Astrocyte of the cerebellum (primary cell): Measurements from ENCODE around the gene GRIK1.

ENCODE experiments used
- DNase-seq: peaks from one replicate; pipeline ENCODE4 v3.0.0-alpha.2; 2011; ENCODE audit warnings: low read depth
- H3K4me3 ChIP-seq: 2 replicates; pipeline ENCODE4 v1.5.1; 2011; ENCODE audit warnings: mild to moderate bottlenecking, low read depth, low read length, moderate library complexity
- CTCF ChIP-seq: IDR thresholded peaks from 2 replicates; pipeline ENCODE4 v1.5.1; 2012; ENCODE audit warnings: low read length, low read depth, moderate library complexity, mild to moderate bottlenecking; ENCODE audit errors: missing control alignments
- in situ Hi-C: cut with HindIII; loops from 2 replicates; pipeline ENCODE4 v1.10.0; 2017; ENCODE audit warnings: low sequenced_read_pairs

The GRIK1 gene

DNA sequence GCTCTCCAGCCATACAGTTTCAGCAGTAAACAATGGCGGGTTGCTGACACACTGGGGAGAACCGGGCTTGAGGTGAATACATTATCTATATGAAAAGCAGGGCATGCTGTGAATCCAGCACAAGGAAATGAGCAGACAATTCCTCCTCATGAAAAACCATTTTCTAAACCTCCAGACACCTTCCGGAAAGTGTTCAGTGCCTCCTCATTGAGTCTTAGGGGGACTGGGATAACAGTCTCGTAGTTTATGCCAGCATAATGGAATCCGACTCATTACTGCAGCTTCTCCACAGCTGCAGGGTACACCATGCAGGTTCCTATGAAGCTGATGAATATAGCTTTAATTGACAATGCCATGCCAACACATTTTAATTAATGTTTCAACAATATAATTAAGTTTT, 356.9 kb downstream of the GRIK1 start:
- TF ChIP-seq CTCF: no peak
- in situ Hi-C loops: no loop called here
- no peak overlapping the region for H3K4me3 ChIP-seq
- no peak for DNase-seq

DNA sequence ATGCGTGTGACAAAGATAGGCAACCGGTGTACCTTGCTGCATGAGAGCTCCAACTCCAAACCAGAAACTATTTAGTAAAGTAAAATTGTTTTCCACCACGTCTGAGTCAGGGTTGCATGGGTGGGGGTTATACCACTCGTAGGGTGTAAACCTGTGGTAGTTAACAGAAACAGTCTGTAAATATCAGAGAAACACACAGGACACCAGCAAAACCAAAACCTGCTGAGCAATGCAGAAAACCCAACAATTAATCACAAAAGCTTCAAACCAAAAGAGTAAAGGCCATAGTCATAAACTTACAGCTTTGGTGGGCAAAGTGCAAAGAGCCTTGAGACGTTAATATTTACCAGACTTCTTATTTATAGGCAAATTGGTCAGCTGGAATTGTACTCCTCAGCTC, 358.4 kb downstream of the GRIK1 start:
- in situ Hi-C loops: no loop called here
- no peak overlapping the region for H3K4me3 ChIP-seq
- DNase-seq: no peak
- no peak for TF ChIP-seq CTCF

GRCh38 chr21:29580732-29581285, 359.0 kb downstream of the GRIK1 start:
- in situ Hi-C loops: no loop called here
- H3K4me3 ChIP-seq: no peak overlapping the region
- DNase-seq: no peak
- no peak for TF ChIP-seq CTCF

- in situ Hi-C loops: no loop called here
- DNase-seq: no peak
- TF ChIP-seq CTCF: no peak
- H3K4me3 ChIP-seq: no peak overlapping the region
These were observed 361.5 kb downstream of the GRIK1 start for GRCh38 chr21:29578306-29578705.

DNA sequence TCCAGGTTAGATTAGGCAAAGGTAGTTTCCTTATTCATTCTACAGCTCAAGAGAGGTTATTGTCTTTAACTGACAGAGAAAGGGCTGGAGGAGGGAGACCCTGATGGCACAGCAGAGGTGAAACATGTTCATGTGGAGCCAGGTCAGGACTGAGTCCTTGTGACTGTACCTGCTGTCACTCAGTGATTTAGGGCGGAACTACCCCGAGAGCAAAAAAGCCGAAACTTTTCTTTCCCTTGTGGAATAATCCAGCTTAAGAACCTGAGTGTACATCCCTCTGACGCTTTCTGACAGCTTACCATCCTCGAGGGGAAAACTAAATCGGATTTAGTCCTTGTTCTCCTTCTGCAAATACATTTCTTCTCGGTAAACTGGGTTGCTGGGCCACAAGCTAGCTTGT, 367.8 kb downstream of the GRIK1 start:
- no peak for TF ChIP-seq CTCF
- in situ Hi-C loops: no loop called here
- DNase-seq: no peak
- no peak overlapping the region for H3K4me3 ChIP-seq

GRCh38 chr21:29568020-29568697, 371.6 kb downstream of the GRIK1 start:
- no peak overlapping the region for H3K4me3 ChIP-seq
- TF ChIP-seq CTCF: no peak
- in situ Hi-C loops: no loop called here
- DNase-seq: no peak
